SK-N-MC (cell line): Measurements from ENCODE around the gene NTRK2.

Experiments
- DNase-seq: peaks from one replicate; pipeline ENCODE4 v3.0.0-alpha.2; 2011; ENCODE audit warnings: low read depth, low spot score
- H3K27ac ChIP-seq: fragments of 200-600 bp; sonication (generic); 2 replicates; pipeline ENCODE4 v1.5.1; 2016; ENCODE audit warnings: mixed run types
- H3K36me3 ChIP-seq: fragments of 200-600 bp; sonication (generic); 2 replicates; pipeline ENCODE4 v1.6.1; 2017; ENCODE audit warnings: antibody characterized with exemption, low read length, mixed read lengths; ENCODE audit not compliant: insufficient read depth
- H3K4me3 ChIP-seq: fragments of 200-600 bp; sonication (generic); 2 replicates; pipeline ENCODE4 v1.5.1; 2016
- H3K9ac ChIP-seq: fragments of 200-600 bp; sonication (generic); 2 replicates; pipeline ENCODE4 v1.8.0; 2017; ENCODE audit warnings: mixed run types, mixed read lengths; ENCODE audit not compliant: insufficient read length
- H3K9me3 ChIP-seq: fragments of 200-600 bp; sonication (generic); 2 replicates; pipeline ENCODE4 v1.6.1; 2017; ENCODE audit warnings: low read depth, mild to moderate bottlenecking, antibody characterized with exemption, low read length, moderate library complexity, mixed read lengths
- EZH2 ChIP-seq: fragments of 200-600 bp; sonication (generic); IDR thresholded peaks from one replicate; pipeline ENCODE4 v1.6.1; 2017; ENCODE audit warnings: antibody characterized with exemption
- FOXP2 ChIP-seq: optimal IDR thresholded peaks from 2 replicates; pipeline ENCODE3; 2011; ENCODE audit warnings: mild to moderate bottlenecking, moderate library complexity; ENCODE audit not compliant: insufficient read depth; ENCODE audit errors: extremely low read length, control extremely low read depth
- POLR2AphosphoS5 ChIP-seq: IDR thresholded peaks from 2 replicates; pipeline ENCODE4 v1.6.1; 2012; ENCODE audit warnings: mild to moderate bottlenecking, low read depth, low read length, borderline replicate concordance

Gene NTRK2

DNA sequence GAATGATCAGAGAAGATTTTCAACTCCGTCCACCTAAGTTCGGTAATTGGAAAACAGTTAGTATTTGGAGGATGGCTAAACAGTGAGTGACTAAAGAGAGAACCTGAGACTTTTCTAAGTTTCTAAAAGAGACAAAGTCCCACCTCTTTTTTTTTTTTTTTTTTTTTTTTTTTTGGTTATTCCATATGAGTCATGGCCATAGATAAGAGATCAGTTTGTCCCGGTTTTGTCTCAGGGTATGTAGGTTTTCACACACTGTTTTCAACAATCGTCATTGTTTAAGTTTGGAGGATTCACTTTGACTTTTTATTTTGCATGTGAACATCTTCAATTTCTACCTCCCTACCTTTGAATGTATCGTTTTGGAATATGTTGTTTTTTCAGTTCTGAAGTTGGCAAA lies 85.9 kb downstream of the NTRK2 start:
- Histone ChIP-seq H3K9ac (no peak overlapping the region), H3K27ac (no peak overlapping the region), H3K9me3 (no peaks in the 10 kb centered on the region), H3K36me3 (no peaks in the 10 kb centered on the region), H3K4me3 (no peak overlapping the region)
- no peak for DNase-seq
- no peak for TF ChIP-seq FOXP2
- TF ChIP-seq POLR2AphosphoS5, result no peak
- no peak for TF ChIP-seq EZH2

DNA sequence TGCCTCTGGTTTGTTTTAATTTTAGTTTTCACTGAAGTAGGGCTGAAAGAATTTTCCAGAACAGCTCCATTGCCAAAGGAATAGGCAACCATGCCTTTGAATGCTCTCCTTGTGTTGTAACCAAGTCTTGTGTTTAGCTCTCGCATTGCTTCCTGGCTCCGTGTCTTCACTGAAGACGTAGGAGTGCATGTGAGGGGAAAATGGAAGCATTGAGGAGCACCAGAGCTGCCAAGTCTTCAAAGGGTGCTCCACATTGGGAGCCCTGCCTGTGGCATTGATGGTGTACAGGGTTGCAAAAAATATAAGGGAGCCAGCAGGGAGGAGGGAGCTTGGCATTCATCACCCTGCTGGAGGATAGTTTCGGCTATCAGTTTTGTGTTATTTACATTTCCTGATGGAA lies 86.6 kb downstream of the NTRK2 start:
- no peak for DNase-seq
- Histone ChIP-seq H3K9me3 (no peaks in the 10 kb centered on the region), H3K4me3 (no peak overlapping the region), H3K27ac (no peak overlapping the region), H3K36me3 (no peaks in the 10 kb centered on the region), H3K9ac (no peak overlapping the region)
- no peak for TF ChIP-seq FOXP2
- no peak for TF ChIP-seq POLR2AphosphoS5
- no peak for TF ChIP-seq EZH2

DNA sequence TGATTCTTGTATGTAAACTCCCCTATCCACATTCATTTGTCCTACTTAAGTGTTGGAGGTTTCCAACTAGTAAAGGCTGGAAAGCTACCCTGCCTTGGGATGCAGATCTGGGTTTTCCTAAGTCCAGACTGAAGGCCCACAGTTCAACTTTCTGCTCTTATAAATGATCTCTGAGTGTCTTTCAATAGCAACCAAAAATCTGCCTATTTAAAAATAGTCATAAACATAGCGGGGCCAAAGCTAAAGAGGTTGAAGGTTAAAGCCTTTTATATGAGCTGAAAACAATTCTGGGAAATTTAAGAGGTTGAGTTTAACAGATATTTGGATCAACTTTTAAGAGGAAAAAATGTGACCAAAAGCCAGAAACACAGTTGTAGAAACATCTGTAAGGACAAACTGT lies 87.2 kb downstream of the NTRK2 start:
- H3K4me3 ChIP-seq, result no peak overlapping the region
- H3K9ac ChIP-seq, result no peak overlapping the region
- no peaks in the 10 kb centered on the region for H3K9me3 ChIP-seq
- DNase-seq, result no peak
- TF ChIP-seq FOXP2 (no peak), EZH2 (no peak), POLR2AphosphoS5 (no peak)
- no peaks in the 10 kb centered on the region for H3K36me3 ChIP-seq
- H3K27ac ChIP-seq, result no peak overlapping the region

DNA sequence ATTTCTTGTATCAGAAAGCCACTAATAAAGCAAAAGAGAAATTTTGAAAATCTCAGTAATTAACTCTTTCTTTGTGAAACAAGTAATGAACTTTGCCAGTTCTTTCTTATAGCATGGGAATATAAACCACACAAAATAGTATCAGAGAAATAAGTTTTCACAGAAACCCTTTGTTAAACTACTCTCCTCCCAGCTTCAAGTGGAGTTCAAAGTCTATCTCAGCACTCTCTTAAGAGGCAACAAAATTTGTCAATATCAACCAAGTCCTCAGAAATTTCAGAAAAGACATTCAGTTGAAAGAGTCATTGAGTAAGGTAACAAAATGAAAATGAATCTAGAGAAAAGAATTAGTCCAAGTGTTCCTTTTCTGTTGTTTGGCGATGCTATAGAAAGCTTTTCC lies 89.3 kb downstream of the NTRK2 start:
- DNase-seq, result no peak
- TF ChIP-seq EZH2 (no peak), POLR2AphosphoS5 (no peak), FOXP2 (no peak)
- H3K36me3 ChIP-seq, result no peaks in the 10 kb centered on the region
- no peak overlapping the region for H3K27ac ChIP-seq
- no peak overlapping the region for H3K4me3 ChIP-seq
- no peaks in the 10 kb centered on the region for H3K9me3 ChIP-seq
- no peak overlapping the region for H3K9ac ChIP-seq

DNA sequence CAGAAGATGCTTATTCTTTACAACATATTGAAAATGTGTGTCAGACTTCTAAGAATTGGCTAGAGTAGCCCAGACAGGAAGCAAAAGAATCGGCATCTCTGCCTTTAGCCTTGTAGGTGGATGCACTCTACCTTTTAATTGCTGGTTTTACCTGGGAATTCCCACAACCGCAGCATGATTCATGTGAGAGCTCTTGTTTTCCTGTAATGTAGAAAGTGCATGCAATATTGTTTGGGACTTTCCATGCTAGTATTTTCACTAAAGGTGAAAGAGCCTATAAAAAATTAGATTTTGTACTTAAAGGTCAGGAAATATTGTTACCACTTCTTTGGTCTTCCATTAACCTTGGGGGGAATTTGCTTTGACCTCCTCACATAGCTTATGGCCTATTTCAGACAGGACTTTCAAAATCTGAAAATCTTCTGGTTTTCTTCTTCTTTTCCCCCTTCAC lies 89.8 kb downstream of the NTRK2 start:
- no peak for DNase-seq
- no peaks in the 10 kb centered on the region for H3K9me3 ChIP-seq
- no peaks in the 10 kb centered on the region for H3K36me3 ChIP-seq
- no peak overlapping the region for H3K4me3 ChIP-seq
- H3K27ac ChIP-seq, result no peak overlapping the region
- H3K9ac ChIP-seq, result no peak overlapping the region
- TF ChIP-seq FOXP2 (no peak), EZH2 (no peak), POLR2AphosphoS5 (no peak)

DNA sequence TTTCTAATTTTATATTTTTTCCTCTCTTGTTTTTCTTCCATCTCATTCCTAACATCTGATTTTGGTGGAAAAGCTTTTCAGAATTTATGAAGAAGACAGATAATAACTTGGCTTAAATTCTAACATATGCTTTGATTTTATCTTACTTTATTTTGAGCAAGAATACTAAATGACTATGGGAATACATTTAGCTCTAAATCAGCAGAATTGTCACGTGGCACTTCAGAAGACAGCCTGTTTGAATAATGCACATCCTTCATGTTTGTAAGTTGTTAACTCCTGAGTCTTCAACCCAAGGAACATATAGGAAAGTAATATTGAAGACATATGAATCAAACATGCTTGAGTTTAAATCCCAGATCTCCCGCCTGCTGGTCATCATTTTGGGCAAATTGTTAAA lies 90.3 kb downstream of the NTRK2 start:
- H3K4me3 ChIP-seq, result no peak overlapping the region
- H3K27ac ChIP-seq, result no peak overlapping the region
- no peak overlapping the region for H3K9ac ChIP-seq
- H3K36me3 ChIP-seq, result no peaks in the 10 kb centered on the region
- no peak for TF ChIP-seq FOXP2
- no peak for TF ChIP-seq POLR2AphosphoS5
- no peak for TF ChIP-seq EZH2
- H3K9me3 ChIP-seq, result no peaks in the 10 kb centered on the region
- DNase-seq, result no peak

DNA sequence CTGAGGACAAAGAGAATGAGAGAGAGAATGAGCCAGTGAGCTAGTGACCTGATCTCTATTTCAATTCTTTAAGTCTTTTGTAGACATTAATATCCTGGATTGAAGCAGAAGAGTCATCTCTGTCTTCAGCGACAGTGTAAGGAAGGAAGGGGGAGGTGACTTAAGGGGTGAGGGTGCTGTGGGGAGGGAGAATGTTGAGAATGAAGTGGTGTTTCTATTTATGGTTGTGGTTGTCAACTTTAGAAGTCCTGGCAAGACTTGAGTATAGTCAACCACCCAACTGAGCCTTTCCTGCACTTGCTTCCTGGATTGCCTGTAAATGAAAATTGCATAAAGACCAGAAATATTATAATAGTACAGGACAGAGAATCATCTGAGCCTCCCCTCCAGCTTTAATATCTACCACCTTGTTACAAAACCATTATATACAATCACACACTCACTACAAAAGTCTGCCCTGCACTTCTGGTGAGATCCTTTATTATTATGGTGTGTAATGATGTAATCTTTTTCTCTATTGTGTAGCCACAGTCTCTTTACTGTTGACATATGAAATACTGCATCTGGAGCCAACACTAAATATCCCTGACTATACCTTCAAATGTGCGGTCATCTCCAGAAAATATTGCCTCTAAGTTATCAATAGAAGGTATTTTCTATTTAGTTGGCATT lies 91.7 kb downstream of the NTRK2 start:
- no peak overlapping the region for H3K9ac ChIP-seq
- no peak overlapping the region for H3K4me3 ChIP-seq
- TF ChIP-seq EZH2, result no peak
- TF ChIP-seq FOXP2, result no peak
- no peak for TF ChIP-seq POLR2AphosphoS5
- no peak for DNase-seq
- no peak overlapping the region for H3K27ac ChIP-seq
- no peaks in the 10 kb centered on the region for H3K9me3 ChIP-seq
- no peaks in the 10 kb centered on the region for H3K36me3 ChIP-seq

DNA sequence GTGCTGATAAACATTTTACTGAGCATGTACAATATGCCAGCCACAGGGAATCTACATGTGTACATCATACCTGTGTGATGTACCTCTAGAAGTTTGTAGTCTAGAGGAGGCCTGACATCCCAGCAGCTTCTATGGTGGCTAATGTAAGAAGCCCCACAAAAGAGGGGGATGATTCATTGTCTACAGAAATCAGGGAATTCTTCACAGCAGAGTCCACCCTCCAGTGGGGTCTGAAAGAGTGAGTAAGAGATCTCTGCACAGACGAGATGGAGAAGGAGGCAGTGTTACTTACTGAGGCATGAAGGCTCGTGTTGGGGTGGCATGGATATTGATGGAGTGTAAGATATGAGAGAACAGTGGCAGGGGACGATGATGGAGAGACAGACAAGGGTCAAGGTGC lies 103.0 kb downstream of the NTRK2 start:
- Histone ChIP-seq H3K9me3 (no peaks in the 10 kb centered on the region), H3K36me3 (no peaks in the 10 kb centered on the region), H3K4me3 (no peak overlapping the region), H3K27ac (no peak overlapping the region), H3K9ac (no peak overlapping the region)
- TF ChIP-seq POLR2AphosphoS5 (no peak), FOXP2 (no peak)
- DNase-seq, result no peak

DNA sequence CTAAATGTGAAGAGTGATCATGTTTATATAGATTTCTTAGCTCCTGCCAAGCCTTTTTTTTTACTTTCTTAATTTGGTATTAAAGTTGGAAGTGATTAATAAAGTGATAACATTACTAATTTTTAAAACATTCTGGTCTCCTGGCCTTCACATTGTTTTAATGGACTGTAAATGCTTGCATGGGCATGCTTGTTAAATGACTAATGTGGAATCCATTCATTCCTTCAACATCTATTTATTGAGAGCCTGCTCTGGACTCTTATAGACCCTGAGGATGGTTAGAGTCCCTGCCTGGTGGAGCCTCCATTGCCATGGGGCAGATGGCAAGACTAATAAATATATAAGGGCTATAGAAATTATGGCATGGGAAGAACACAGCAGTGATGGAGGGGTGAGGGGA lies 103.5 kb downstream of the NTRK2 start:
- H3K9me3 ChIP-seq, result no peaks in the 10 kb centered on the region
- TF ChIP-seq FOXP2 (no peak), POLR2AphosphoS5 (no peak)
- no peak overlapping the region for H3K9ac ChIP-seq
- DNase-seq, result no peak
- no peaks in the 10 kb centered on the region for H3K36me3 ChIP-seq
- no peak overlapping the region for H3K4me3 ChIP-seq
- H3K27ac ChIP-seq, result no peak overlapping the region
